MM.1S (cell line): Measurements from ENCODE around the gene SAMSN1.
A peak's percentile ranks its signal among the peaks of the same experiment; 100 is the strongest.
"Not testable (repeated sequence)": the region's sequence is repeated elsewhere in the genome, so short reads cannot be mapped to it uniquely, and the experiment has no call there.

Experiments used
- DNase-seq: peaks from one replicate; pipeline ENCODE4 v3.0.0-alpha.2; 2015
- H2AFZ ChIP-seq: fragments of 300-600 bp; sonication (generic); 2 replicates; pipeline ENCODE4 v1.6.0; 2016; ENCODE audit warnings: antibody characterized with exemption, low read length
- H3F3A ChIP-seq: fragments of 300-600 bp; sonication (generic); 2 replicates; pipeline ENCODE4 v1.6.1; 2016; ENCODE audit warnings: mild to moderate bottlenecking, antibody characterized with exemption, low read length, moderate library complexity, mixed read lengths; ENCODE audit not compliant: insufficient read depth
- H3K27ac ChIP-seq: fragments of 300-600 bp; sonication (generic); 2 replicates; pipeline ENCODE4 v1.5.1; 2016; ENCODE audit warnings: mild to moderate bottlenecking, low read length
- H3K27me3 ChIP-seq: fragments of 300-600 bp; sonication (generic); replicated peaks from 2 replicates; pipeline ENCODE4 v1.6.0; 2016; ENCODE audit warnings: low read length; ENCODE audit not compliant: insufficient read depth
- H3K36me3 ChIP-seq: fragments of 300-600 bp; sonication (generic); replicated peaks from 2 replicates; pipeline ENCODE4 v1.6.1; 2016; ENCODE audit warnings: mild to moderate bottlenecking, low read length, mixed read lengths; ENCODE audit not compliant: insufficient read depth
- H3K4me1 ChIP-seq: fragments of 300-600 bp; sonication (generic); 2 replicates; pipeline ENCODE4 v1.6.1; 2016; ENCODE audit warnings: low read length, mixed read lengths
- H3K4me2 ChIP-seq: fragments of 300-600 bp; sonication (generic); 2 replicates; pipeline ENCODE4 v1.6.0; 2016; ENCODE audit warnings: low read depth, low read length
- H3K4me3 ChIP-seq: fragments of 300-600 bp; sonication (generic); 2 replicates; pipeline ENCODE4 v1.5.1; 2016; ENCODE audit warnings: low read length, mixed read lengths
- H3K79me2 ChIP-seq: fragments of 300-600 bp; sonication (generic); 2 replicates; pipeline ENCODE4 v1.6.1; 2016; ENCODE audit warnings: mixed run types, low read length, mixed read lengths
- H3K9ac ChIP-seq: fragments of 300-600 bp; sonication (generic); 2 replicates; pipeline ENCODE4 v1.6.1; 2016; ENCODE audit warnings: low read length, mixed read lengths
- H3K9me2 ChIP-seq: fragments of 300-600 bp; sonication (generic); replicated peaks from 2 replicates; pipeline ENCODE4 v1.6.1; 2016; ENCODE audit warnings: mild to moderate bottlenecking, low read length, mixed read lengths; ENCODE audit not compliant: insufficient read depth
- H3K9me3 ChIP-seq: fragments of 300-600 bp; sonication (generic); replicated peaks from 2 replicates; pipeline ENCODE4 v1.6.1; 2016; ENCODE audit warnings: mild to moderate bottlenecking, low read length, mixed read lengths; ENCODE audit not compliant: insufficient read depth
- H4K20me1 ChIP-seq: fragments of 300-600 bp; sonication (generic); 2 replicates; pipeline ENCODE4 v1.6.1; 2016; ENCODE audit warnings: mild to moderate bottlenecking, low read length, moderate library complexity, mixed read lengths; ENCODE audit not compliant: insufficient read depth
- EZH2 ChIP-seq: fragments of 300-600 bp; sonication (generic); optimal IDR thresholded peaks from 2 replicates; pipeline ENCODE3; 2017; ENCODE audit warnings: low read depth, mild to moderate bottlenecking, antibody characterized with exemption, low read length, mixed read lengths
- EZH2phosphoT487 ChIP-seq: fragments of 300-600 bp; sonication (generic); IDR thresholded peaks from 2 replicates; pipeline ENCODE4 v1.6.1; 2018; ENCODE audit warnings: antibody characterized with exemption, low read length
- TF ChIP-seq, protein P1 (sequence below): fragments of 300-600 bp; sonication (generic); IDR thresholded peaks from 2 replicates; pipeline ENCODE4 v1.5.1; 2016; ENCODE audit warnings: antibody characterized with exemption, low read length, mixed read lengths

The SAMSN1 gene

DNA sequence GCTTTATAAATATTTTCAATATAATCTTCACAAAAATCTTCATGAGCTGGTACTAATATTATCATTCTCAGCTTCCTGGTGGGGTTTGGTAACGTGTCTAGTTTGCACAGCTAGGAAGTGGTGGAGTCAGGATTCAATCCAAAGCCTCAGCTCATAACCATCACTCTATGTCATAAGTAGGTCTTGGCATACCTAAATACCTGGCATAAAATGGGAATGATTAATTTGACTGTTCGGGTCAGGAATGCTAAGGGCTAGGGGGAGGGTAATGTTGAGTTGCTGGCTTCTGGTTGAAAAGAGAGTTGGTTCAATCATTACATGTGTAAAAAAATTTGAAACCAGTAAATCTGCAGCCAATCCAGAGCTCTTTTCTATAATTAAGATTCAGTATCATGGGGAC lies 5.6 kb upstream of the SAMSN1 start:
- Histone ChIP-seq H3K4me3 (no peak overlapping the region), H3K27me3 (no peaks in the 10 kb centered on the region), H3K27ac (no peak overlapping the region), H3K9me2 (no peaks in the 10 kb centered on the region), H3K9ac (no peak overlapping the region), H2AFZ (no peak overlapping the region), H3K4me2 (no peak overlapping the region), H3K4me1 (peaks cover 7% of the 10 kb centered on the region; the same call in 1 of the 2 replicates), H4K20me1 (no peaks in the 10 kb centered on the region), H3K9me3 (no peaks in the 10 kb centered on the region), H3F3A (peaks cover 8% of the 10 kb centered on the region; the same call in 1 of the 2 replicates), H3K36me3 (no peaks in the 10 kb centered on the region), H3K79me2 (no peaks in the 10 kb centered on the region)
- no peak for DNase-seq
- TF ChIP-seq EZH2 (no peak), EZH2phosphoT487 (no peak)
- TF ChIP-seq, protein P1, sequence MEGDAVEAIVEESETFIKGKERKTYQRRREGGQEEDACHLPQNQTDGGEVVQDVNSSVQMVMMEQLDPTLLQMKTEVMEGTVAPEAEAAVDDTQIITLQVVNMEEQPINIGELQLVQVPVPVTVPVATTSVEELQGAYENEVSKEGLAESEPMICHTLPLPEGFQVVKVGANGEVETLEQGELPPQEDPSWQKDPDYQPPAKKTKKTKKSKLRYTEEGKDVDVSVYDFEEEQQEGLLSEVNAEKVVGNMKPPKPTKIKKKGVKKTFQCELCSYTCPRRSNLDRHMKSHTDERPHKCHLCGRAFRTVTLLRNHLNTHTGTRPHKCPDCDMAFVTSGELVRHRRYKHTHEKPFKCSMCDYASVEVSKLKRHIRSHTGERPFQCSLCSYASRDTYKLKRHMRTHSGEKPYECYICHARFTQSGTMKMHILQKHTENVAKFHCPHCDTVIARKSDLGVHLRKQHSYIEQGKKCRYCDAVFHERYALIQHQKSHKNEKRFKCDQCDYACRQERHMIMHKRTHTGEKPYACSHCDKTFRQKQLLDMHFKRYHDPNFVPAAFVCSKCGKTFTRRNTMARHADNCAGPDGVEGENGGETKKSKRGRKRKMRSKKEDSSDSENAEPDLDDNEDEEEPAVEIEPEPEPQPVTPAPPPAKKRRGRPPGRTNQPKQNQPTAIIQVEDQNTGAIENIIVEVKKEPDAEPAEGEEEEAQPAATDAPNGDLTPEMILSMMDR = no peak

DNA sequence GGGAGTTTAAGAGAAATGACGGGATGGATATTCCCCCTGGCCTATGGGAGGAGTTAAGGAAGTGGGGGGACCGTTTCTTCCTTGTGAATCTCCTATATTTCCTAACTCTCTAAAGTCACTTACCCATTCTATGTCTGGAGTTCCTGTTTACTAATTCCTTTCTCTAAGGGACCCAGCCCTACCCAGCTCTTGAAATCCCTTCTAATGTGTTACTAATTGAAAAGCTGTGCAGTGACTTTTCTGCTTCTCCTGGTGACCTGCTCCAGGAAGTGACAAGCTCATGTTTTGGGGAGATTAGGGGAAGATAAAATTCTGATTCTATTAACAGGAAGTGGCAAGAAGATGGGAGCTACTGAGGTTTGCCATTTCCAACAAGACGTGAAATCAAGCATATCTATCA lies 4.0 kb upstream of the SAMSN1 start:
- Histone ChIP-seq H3K4me3 (no peak overlapping the region), H3F3A (peaks cover 8% of the 10 kb centered on the region; the same call in 1 of the 2 replicates), H4K20me1 (no peaks in the 10 kb centered on the region), H3K79me2 (no peaks in the 10 kb centered on the region), H3K27ac (no peak overlapping the region), H3K36me3 (no peaks in the 10 kb centered on the region), H3K9ac (no peak overlapping the region), H3K9me3 (no peaks in the 10 kb centered on the region), H3K4me1 (peaks cover 16% of the 10 kb centered on the region; the same call in 1 of the 2 replicates), H3K9me2 (no peaks in the 10 kb centered on the region), H3K4me2 (no peak overlapping the region), H2AFZ (no peak overlapping the region), H3K27me3 (no peaks in the 10 kb centered on the region)
- no peak for TF ChIP-seq EZH2
- DNase-seq = no peak

DNA sequence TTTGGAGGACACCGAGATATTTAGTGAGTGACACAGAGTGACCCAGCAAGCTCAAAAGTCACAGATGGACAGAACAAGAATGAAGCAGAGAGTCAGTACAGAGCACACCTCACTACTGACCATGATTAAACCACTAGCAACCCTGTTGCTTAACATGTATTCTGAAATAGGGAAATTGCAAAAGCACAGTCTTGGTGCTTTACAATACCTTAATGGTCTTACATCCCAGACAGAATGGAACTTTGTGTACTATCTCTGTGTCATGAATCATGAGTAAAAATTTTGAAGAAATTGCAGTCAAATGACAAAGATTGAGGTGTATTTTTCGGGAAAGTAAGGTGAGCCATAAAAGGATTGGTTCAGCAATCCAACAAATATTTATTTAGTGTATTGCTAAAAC lies 2.7 kb upstream of the SAMSN1 start:
- peaks cover 8% of the 10 kb centered on the region; the same call in 1 of the 2 replicates for H3F3A ChIP-seq
- H3K27me3 ChIP-seq = no peaks in the 10 kb centered on the region
- no peak overlapping the region for H2AFZ ChIP-seq
- TF ChIP-seq, protein P1 = no peak
- TF ChIP-seq EZH2 = no peak
- TF ChIP-seq EZH2phosphoT487 = no peak
- no peak for DNase-seq
- H3K9me2 ChIP-seq = no peaks in the 10 kb centered on the region
- no peak overlapping the region for H3K9ac ChIP-seq
- no peak overlapping the region for H3K4me3 ChIP-seq
- no peaks in the 10 kb centered on the region for H3K79me2 ChIP-seq
- no peak overlapping the region for H3K27ac ChIP-seq
- no peaks in the 10 kb centered on the region for H3K9me3 ChIP-seq
- H3K36me3 ChIP-seq = no peaks in the 10 kb centered on the region
- no peak overlapping the region for H3K4me2 ChIP-seq
- H4K20me1 ChIP-seq = no peaks in the 10 kb centered on the region
- H3K4me1 ChIP-seq = peaks cover 16% of the 10 kb centered on the region; the same call in 1 of the 2 replicates

DNA sequence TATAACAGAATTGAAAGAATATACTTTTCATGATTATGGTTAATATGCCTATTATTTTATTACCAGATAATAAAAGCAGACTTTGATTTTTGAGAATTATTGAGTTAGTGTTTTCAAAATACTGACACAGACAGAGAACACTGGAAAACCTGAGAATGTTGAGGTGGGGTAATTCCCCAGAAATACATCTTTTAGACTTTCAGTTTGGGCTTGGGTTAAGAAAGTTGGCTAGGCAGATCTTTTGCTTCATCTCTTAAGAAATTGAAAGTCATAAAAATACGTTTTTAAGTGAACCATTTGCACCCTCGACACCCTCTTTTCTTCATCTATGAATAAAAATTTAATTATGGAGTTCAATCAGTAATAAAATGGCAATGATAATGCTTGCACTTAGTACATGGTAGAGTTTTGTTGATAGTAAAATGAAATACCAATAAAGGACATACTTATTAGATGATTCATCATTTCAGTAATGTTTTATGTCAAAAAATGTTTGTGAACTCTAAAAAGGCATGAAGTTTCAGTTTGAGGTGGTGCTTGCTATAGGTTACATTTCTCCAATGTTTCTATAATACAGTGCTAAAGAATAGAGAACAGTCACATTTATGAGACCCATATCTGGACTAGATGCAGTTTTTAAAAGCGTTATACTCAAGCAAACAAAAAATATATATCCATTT lies 1.9 kb upstream of the SAMSN1 start:
- TF ChIP-seq, protein P1 = no peak
- TF ChIP-seq EZH2phosphoT487 = no peak
- no peak for TF ChIP-seq EZH2
- Histone ChIP-seq H3K27ac (peak overlapping the region; percentile 14; the same call in 1 of the 2 replicates), H3K36me3 (no peaks in the 10 kb centered on the region), H3K9me3 (no peaks in the 10 kb centered on the region), H3K9me2 (no peaks in the 10 kb centered on the region), H3K9ac (no peak overlapping the region), H3K4me2 (peak overlapping the region; percentile 40; the same call in 1 of the 2 replicates), H3K4me1 (peaks cover 16% of the 10 kb centered on the region; the same call in 1 of the 2 replicates), H3F3A (peaks cover 8% of the 10 kb centered on the region; the same call in 1 of the 2 replicates), H2AFZ (0 out of 2 replicates have a peak overlapping the region, but pooled peaks have one; percentile 37), H3K4me3 (no peak overlapping the region; the same call in 1 of the 2 replicates), H4K20me1 (no peaks in the 10 kb centered on the region), H3K79me2 (no peaks in the 10 kb centered on the region), H3K27me3 (no peaks in the 10 kb centered on the region)
- peak; percentile 45 for DNase-seq

DNA sequence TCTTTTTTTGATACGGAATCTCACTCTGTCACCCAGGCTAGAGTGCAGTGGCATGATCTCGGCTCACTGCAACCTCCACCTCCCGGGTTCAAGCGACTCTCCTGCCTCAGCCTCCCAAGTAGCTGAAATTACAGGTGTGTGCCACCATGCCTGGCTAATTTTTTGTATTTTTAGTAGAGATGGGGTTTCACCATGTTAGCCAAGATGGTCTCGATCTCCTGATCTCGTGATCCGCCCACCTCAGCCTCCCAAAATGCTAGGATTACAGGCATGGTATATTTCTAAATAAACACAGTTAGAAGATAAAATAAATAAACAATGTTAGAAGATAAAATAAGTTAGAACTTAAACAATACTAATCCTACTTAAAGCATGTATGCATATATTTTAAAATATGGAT lies 604 bp upstream of the SAMSN1 start:
- H3F3A ChIP-seq, H3K9me2 ChIP-seq, H3K27me3 ChIP-seq, H3K4me2 ChIP-seq, H3K4me3 ChIP-seq, H3K79me2 ChIP-seq, H3K9me3 ChIP-seq, DNase-seq, H2AFZ ChIP-seq, H3K27ac ChIP-seq, H4K20me1 ChIP-seq, H3K9ac ChIP-seq, H3K36me3 ChIP-seq: not testable (repeated sequence)
- H3K4me1 ChIP-seq = peaks cover 16% of the 10 kb centered on the region; the same call in 1 of the 2 replicates
